Measurements from ENCODE around the gene NRG2.
A peak's percentile ranks its signal among the peaks of the same experiment; 100 is the strongest.

NRG2 gene

DNA sequence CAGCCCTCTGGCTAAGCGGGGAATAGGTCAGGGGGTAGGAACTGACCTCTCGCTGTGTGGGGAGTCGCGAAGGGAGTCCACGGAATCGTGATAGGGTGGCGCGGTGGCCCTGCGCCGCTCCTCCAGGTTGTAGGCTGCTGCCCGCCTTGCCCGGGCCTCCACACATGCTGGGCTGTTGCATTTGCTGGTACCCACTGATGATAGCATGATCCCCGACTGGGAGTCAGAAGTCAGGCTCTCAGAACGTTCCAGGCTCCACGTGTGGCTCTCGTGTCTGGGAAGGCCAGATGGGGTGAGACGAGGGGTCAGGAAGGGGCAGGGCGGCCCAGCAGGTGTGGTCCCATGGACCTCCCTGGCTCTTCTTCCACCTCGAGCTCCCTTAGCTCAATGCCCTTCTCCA lies 191.5 kb downstream of the NRG2 start:
- no peak for DNase-seq

DNA sequence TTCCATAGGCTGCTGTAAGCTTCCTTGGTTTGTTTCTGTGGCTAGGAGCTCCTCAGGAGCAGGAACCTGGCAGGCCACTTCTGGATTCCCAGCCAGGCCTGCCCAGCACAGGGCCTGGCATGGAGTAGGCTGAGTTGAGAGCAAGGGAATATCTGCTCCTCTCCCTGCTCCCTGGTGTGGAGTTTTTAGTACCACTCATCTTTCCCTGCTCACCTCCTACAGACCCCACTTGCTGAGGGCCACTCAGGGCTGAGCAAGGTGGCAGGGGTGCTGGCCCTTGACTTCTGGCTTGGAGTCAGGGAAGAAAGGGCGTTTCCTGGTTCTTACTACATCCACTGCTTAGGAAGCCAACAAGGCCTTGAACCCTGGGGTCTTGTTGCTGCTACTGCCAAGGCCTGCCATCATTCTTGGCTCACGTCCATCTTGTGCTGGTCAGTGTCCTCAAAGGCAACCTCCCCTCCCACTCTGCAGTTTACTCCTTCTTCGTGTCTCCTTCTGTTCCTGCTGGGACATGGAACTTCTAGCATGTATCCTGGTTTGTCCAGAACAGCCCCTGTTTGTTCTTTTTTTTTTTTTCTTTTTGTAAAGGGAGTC lies 192.6 kb downstream of the NRG2 start:
- no peak for DNase-seq

DNA sequence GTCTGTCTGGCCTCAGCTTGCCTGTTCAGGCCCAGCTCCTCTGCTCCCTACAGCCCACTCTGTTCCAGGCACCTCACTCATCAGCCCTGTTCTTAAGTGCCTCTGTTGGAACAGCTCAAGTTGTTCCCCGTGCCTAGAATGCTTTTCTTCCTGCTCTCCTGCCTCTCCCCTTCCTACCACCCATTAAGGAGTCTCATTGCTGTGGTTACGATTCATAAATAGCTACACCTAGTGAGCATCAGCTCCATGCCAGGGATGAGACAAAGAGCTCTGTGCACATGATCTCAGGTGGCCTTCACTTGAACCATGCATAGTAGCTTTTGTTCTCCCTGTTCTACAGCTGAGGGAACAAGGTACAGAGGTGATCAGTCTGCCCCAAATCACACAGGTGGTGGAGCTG lies 193.2 kb downstream of the NRG2 start:
- DNase-seq, result no peak

DNA sequence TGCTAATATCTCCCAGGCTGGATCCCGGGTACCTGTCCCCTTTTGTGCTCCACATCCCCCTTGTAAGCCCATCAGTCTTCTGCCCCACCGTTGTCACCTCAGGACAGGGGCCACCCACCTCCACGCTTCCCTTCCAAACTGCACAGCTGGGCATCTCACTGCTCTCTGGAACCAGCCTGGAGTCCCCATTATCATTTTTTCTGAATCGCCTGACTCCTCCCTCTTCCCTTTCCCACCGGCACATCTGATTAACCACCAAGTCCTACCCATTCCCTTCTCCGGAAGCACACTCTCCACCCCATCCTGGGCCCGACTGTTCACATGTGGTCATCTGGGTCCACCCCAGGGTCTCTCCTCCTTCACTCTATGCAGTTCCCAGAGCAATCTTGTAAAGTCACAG lies 193.6 kb downstream of the NRG2 start:
- no peak for DNase-seq

DNA sequence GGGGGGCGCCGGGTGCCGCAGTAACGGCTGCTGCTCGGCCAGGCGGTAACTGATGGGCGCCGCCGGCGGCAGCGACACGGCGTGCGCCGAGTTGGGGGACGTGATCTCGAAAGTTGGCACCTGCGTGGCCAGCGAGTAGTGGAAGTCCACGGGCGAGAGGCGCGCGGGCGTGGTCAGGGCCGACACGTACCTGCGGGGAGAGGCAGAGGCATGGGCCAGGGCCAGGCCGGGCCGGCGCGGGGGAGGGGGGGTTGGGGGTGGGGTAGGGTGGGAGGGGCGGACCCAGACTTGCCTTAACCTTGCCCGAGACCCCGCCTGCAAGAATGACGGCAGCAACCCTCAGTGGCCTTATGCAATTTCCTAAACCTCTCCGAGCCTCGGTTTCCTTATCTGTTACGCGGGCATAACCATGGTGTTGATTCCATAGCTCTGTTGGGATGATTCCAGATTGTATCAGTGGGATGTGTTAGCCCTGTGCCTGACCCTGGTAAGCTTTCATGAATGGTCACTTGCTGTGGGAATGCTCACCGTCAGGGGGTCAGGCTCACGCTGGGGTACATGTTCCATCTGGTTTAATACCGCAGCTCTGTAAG lies 194.5 kb downstream of the NRG2 start:
- DNase-seq, result peak; percentile 57

DNA sequence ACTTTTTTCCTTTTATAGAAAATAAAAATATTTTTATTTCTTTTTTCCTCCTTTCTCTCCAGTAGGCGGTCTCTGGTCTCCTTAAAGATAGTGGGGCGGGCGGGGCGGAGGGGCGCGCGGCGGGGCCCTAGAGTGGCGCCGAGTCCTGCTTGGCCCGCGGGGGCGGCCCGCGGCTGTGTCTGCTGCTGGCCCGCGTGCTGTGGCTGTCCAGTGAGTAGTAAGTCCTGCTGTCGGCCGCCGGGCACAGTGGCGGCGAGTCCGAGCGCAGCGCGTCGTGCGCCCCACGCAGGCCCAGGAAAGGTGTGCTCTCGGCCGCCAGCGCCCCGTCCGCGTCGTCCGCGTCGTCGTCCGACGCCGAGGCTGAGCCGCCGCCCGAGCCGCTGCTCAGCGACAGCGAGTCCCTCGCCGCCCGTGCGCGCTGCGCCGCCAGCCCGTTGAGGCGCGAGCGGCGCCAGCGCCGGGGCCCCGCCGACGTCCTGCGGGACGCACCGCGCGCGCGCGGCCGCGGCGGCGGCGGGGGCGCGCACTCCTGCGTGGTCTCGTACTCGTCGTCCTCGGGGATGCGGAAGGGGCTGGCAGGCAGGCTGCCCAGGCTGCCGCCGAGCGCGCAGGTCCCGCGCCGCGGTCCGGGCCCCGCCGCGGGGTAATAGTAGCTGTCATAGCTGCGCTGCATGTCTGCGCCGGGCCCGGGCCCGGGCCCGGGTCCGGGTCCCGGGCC lies 195.2 kb downstream of the NRG2 start:
- peak; percentile 82 for DNase-seq

DNA sequence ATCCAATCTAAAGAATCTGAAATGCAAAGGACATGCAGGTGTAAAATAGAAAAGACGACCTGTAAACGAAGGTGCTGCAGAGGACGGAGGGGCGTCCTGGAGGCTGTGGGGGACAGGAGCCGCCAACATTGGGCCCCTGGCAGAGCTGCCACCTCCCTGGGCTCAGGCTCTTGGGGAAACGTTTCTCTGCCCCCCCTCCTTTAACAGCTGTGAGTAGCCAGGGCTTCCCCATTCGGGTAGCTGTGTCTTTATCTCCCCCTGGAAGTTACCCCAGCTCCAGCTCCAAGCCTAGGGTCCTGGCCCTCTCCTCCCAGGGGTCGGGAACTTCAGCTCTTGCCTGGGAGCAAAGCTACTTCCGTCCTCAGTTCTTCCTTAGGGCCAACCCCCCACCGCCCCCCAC lies 196.0 kb downstream of the NRG2 start:
- DNase-seq, result no peak

DNA sequence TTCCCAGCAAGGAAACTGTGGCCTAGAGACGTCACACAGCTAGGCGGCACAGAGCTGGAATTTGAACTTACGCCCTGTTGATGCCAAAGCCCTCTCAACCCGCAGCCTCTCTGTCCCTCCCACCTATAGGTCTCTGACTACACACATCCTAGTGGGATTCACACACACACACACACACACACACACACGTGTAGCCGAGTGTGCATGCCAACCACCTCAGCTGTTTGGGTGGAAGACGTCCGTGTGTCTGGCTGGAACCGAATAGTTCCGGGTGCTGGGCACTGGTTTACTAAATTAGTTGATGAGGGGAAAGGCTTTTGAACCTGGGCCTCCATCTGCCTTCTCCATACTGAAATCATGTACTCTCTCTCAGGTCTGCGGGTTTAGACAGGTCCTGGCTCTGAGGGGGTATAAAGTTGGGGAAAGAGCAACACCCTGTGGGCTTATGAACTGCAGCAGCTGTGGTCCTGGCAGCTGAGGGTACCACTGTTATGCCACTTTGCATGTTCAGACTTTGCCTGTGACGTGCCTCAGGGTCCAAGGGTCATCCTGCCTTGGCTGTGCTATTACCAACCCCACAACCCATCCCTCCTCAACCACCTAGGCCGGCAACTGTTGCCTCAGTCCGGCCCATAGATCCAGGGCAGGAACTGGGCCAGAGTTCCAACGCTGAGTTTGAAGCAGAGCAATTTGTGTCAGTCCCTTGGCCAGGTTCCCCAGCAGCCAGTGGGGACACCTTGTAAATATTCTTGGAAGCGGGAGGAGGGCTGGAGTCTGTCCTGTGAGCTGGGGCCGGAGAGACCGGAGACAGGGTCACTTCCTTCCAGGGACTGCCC lies 197.0 kb downstream of the NRG2 start:
- DNase-seq, result no peak

DNA sequence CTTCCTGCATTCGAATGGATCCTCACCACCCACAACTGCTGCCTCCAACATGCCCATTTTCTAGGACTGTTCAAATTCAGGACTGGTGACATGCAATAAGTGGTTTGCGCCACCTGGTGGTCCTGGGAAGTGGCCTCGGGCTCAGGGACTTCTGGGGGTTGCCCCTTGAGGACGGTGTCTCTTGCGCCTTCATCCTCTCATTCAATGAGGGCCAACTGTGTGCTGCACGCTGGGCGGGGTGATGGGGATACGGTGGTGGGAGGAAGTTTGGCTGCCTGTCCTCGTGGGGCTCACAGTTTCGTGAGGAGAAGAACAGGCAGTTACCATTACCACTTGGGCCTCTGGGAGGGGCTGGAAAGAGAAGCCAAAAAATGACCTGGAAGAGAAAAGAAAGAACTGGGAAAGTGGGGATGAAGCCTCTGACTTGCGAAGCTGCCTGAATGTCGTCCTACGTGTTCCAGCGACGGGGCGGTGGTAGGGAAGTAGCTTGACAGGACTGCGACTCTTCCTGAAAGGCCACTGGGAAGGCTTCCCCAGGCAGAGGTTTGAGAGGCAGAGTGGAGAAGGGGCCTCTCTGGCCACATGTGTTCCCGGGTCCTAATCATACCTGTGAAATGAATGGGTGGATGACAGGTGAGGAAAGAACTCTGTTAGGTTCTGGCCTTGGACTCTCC lies 198.5 kb downstream of the NRG2 start:
- DNase-seq, result peak; percentile 81

DNA sequence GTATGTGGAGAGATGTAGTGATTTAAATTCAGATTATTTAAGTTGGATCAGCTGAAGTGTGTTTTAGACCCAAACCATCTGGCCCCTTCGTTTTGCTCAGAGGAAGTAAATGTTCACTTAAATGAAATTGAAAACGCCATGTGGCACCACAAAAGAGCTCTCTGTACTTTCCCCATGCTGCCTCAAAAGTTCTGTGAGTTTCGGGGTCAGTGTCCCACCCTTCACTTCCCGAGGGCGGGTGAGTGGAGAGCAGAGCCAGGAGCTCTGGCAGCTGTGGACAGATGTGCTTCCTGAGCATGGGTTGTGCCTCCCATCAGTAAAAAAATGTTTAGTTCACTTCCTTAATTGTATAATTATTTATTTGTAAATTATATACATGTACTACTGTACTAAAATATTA lies 199.1 kb downstream of the NRG2 start:
- DNase-seq, result no peak

DNA sequence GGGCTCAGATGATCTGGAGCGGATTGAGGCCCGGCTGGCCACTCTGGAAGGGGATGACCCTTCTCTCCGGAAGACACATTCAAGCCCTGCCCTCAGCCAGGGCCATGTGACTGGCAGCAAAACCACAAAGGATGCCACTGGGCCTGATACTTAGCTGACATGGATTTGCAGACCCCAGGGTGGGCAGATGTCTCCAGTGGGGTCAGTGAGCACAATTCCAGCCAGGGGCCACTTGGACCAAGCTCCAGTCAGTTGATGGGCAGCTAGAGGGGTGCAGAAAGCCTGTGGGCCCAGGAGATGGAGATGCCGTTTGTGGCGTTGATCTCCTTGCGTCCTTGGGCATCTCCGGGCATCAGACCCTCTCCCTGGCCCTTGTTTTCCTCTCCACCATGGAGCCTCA lies 200.8 kb downstream of the NRG2 start:
- DNase-seq, result no peak

DNA sequence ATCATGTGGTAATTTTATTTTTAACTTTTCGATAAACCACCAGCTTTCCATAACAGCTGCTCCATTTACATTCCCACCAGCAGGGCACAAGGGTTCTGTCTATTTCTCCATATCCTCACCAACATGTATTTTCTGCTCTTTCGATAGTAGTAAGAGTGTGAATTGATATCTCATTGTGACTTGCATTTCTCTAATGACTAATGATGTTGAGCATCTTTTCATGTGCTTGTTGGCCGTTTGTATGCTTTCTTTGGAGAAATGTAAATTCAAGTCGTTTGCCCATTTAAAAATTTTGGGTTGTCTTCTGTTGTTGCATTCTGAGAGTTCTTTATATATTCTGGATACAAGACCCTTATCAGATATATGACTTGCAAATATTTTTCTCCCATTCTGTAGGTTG lies 201.6 kb downstream of the NRG2 start:
- no peak for DNase-seq

DNA sequence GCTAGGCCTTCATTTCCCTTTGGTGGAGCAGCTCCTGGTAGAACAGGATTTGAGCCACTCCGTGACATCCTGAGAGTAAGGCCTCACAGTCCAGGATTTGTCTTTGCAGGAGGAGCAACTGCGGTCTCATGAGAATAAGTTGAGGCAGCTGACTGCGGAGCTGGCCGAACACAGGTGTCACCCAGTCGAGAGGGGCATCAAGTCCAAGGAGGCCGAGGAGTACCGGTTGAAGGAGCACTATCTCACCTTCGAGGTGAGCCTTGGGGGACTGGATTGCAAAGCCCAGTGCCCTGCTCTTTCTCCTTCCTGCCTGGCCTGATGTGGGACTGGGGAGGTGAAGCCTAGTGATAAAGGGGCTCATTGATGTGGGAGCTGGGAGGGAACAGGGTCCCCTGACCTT lies 203.2 kb downstream of the NRG2 start:
- no peak for DNase-seq

DNA sequence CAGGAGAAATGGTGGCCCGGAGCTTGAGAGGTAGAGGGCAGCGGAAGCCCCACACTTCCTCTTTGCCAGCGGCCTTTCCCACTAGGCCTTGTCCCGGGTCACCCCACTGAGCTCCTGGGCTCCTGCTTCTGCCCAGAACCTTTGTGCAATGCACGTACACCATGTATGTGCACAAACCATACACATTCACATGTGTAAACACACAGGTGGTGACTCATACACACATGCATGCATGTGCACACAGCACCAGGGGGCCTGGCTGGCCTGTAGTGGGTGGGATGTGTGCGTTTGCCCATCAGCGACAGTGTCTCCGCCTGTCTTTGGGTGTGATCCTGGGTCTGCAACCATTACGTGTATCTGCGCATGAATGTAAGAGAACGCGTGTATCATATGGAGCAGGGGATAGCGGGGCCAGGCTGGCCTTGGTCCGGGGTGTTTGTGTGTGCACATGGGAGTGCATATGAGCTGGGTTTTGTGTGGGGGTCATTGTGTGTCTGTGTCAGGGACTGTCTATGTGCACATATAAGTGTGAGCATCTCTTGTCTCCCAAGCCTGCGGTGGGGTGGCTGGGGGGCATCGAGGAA lies 203.8 kb downstream of the NRG2 start:
- DNase-seq, result no peak

DNA sequence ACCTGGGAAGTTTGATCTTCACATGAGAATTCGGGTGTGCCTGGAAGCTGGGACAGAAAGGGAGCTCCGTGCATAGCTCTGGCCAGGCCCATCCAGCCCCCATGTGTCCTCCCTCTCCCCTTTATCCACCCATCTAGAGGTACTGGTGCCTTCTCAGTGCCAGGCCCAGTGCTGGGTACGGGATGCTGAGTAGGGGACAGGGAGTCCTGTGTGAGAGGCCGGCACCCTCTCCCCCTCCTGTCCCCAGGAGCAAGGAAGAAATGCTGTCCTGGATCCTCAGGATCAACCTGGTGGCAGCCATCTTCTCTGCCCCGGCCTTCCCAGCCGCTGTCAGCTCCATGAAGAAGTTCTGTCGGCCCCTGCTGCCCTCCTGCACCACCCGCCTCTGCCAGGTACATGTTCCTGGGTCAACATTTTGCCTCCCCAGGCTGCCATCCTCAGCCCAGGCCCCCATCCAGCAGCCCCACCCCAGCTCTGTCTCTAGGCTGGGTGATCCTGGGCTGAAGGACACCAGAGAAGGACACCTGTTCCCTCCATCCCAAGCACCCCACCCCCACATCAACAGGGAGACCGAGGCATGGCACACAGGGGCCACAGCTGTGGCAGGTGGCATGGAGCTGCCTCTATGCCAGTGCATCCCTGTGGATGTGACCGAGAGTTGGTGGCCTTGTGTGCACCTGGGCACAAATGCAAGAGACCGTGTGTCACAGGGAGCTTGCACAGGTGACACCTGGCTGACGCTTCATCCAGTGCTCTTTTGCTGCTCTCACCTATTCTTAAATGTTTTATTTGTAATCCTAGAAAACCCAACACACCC lies 204.5 kb downstream of the NRG2 start:
- DNase-seq, result no peak

DNA sequence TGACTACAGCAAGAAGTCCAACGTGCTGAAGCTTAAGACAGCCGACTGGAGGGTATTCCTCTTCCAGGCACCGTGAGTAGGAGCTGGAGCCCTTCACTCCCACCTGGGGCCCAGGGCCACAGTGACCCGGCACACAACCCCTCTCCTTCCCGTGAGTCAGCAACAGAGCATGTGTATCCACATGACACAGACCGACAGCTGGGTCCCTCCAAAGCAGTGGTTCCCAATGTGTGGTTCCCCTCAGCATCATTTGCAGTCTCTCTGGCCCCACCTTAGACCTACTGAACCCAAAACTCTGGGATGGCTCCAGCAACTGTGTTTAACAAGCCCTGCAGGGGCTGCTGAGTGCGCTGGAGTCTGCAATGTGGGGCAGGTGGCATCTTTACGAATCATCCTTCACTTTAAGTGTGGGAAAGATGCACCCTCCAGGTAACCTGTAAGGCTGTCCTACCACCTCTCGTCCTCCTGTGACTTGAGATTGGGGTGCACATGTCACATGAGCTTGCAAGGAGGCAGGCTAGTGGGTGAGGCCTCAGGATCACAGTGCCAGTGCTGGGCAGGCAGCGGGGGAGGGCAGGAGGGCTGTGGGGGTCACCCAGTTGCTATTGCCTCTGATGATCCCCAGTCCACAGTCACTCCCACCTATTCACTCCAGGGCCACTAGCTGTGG lies 205.3 kb downstream of the NRG2 start:
- no peak for DNase-seq

DNA sequence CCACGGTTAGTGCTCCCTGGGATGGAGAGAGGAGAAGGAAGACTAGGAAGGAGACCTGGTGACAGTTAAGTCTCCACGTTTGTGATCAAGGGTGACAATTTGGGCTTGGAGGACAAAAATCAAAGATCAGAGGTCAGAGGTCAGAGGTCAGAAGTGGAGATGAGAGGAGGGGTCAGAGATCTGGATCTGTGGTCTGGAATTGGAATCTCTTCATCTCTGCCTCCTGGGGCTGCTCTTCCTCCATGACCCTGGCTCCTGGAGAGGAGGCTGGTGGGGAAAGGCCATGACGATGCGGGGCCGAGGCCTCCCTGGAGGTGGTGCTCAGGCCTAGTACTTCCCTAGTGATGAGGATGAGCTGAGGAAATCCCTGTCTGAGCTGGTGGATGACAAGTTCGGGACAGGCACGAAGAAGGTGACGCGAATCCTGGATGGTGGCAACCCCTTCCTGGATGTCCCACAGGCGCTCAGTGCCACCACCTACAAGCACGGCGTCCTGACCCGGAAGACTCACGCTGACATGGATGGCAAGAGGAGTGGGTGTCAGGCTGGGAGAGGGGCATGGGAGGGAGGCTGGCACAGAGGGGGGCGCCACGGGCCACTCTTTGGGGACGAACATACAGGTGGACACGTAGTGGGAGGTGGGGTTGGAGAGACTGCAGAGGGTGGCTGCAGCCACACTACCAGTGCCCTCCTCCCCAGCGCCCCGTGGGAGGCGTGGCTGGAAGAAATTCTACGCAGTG lies 206.5 kb downstream of the NRG2 start:
- no peak for DNase-seq

DNA sequence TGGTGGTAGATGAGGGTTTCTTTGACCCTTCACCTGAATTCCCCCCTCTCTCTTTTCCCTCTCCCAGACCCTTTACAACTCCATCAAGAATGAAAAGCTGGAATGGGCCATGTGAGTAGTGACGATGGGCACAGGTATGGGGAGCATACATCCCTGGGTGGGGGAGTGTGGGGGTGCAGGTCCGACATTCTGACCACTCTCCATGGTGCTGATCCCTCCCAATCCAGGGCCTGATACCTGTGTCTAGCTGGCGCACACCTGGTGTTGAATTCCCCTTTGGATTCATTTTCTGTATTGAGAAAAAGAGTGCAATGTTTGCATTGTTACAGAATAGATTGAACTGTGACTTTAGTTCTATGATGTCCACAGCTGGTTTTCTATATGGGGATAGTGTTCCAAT lies 207.4 kb downstream of the NRG2 start:
- no peak for DNase-seq

DNA sequence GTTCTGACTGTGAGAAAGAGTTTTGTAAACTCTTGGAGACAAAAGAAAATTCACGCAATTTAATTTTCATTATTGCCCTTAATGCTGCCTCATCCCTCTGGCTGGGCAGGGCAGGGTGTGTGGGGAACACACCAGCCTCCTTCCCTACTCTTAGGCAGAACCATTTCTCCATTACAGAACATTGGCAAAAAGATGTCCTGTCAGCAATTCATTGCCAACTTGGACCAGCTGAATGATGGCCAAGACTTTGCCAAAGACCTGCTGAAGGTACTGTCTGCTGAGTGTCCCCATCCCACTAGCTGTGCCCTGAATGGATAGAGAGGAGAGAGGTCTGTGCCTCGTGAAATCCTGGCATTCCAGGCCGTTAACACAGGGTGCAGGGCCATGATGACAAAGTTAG lies 209.6 kb downstream of the NRG2 start:
- DNase-seq, result no peak

DNA sequence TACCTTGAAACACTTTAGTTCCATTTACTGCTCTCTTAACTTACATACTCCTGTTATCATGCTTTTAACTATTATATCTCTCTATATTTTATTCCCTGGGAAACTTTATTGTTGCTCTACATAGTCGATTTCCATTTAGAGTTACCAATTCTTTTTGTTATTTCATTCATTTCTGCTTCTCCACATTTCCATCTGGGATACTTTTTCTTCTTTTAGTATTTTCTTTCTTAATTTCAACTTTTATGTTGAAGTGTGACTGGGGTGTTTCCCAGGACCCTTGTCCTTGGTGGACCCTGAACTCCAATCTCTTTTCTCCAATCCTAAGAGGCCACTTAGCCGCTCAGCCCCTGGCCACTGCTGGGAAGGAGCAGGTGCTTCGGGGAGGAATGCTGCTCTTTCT lies 211.5 kb downstream of the NRG2 start:
- DNase-seq, result no peak

DNA sequence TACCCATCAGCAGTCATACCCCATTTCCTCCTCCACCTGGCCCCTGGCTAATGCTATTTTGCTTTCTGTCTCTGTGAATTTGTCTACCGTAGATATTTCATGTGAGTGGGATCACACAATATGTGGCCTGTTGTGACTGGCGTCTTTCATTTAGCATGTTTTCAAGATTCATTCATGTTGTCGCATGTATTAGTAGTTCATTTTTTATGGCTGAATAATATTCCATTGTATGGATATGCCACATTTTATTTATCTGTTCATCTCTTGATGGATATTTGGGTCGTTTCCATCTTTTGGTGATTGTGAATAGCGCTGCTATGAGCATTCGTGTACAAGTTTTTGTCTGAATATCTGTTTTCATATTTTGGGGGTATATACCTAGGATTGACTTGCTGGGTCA lies 213.6 kb downstream of the NRG2 start:
- no peak for DNase-seq
